ENCODE data around the gene RHBDD2.

Gene RHBDD2

GRCh38 chr7:75920431-75921161, 41.8 kb downstream of the RHBDD2 start:
- DNase-seq = peak in 1 of 5 donors; percentile 24

GRCh38 chr7:75921479-75921878, 42.6 kb downstream of the RHBDD2 start:
- DNase-seq = no peak

- DNase-seq = no peak
Observed at GRCh38 chr7:75922966-75923603, 44.3 kb downstream of the RHBDD2 start.

GRCh38 chr7:75924256-75924655, 45.4 kb downstream of the RHBDD2 start:
- no peak for DNase-seq

GRCh38 chr7:75924889-75925288, 46.1 kb downstream of the RHBDD2 start:
- DNase-seq = no peak

GRCh38 chr7:75925717-75926435, 47.0 kb downstream of the RHBDD2 start:
- DNase-seq = no peak

GRCh38 chr7:75928568-75928914, 49.7 kb downstream of the RHBDD2 start:
- DNase-seq = no peak

GRCh38 chr7:75931680-75932079, 52.8 kb downstream of the RHBDD2 start:
- DNase-seq = no peak

- DNase-seq = no peak
Observed at GRCh38 chr7:75937958-75938786, 59.3 kb downstream of the RHBDD2 start.

Measured in T-helper 1 cell (primary cell).